H4 (cell line): ENCODE data around the gene RAB11FIP4. TPM values are rescaled to one million over a fixed set of nuclear protein-coding genes. Genes with fewer than 3 reads are reported as not detected.

Experiments used
- DNase-seq: peaks from one replicate; pipeline ENCODE4 v3.0.0-alpha.2; 2015; ENCODE audit warnings: low spot score
- total RNA-seq: library from RNA; depleted of rRNA; stranded (reverse); fragments of >200 nt; shearing (Covaris generic); gene quantifications from 2 replicates; pipeline ENCODE4 v1.2.3, GENCODE V29; 2014

RAB11FIP4 gene
- total RNA-seq, 1 experiment from 2014 or later, result 4.8 TPM

DNA sequence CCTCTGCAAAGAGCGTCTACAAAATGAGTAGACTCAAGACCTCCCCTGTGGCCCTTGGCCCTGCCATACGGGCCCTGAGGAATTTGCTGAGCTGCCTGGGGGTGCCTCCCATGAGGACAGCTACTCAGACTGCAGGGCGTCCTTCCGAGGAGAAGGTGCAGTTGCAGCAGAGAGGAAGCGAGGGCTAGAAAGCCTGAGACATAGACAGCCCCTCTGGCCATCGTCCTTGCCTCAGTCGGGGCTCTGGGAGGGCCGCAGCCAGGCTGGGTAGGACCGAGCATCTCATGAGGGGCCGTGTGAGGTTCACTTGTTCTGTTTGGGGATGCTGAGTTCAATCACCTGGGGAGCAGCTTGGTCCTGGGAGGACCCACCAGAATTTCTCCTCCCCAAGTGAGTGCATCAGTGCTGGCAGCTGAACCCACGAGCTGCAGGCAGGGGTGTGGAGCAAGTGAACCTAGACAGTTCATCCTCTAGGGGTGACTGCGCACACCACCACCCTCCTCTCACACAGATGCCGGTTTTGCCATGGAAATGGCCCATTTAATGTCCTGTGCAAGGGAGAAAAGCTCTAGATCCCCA is 20.3 kb downstream of the RAB11FIP4 start:
- DNase-seq, result no peak

DNA sequence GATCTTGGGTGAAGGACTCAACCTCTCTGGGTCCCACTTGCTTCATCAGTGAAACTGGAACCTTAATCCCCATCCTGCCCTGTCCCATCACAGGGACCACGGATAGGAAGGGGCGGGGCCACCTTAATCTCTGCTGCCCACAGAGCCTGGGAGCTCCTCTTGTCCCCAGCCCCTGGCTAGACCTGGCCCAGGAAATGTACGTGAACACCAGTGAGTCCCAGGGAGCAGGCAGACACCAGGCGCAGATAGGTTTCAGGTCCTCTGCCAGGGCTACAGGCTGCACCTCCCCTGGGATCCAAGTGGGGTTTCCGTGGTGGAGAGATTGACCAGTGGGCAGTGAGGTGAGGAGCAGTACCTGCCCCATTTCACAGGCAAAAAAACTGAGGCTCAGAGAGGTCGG is 21.0 kb downstream of the RAB11FIP4 start:
- DNase-seq, result no peak

DNA sequence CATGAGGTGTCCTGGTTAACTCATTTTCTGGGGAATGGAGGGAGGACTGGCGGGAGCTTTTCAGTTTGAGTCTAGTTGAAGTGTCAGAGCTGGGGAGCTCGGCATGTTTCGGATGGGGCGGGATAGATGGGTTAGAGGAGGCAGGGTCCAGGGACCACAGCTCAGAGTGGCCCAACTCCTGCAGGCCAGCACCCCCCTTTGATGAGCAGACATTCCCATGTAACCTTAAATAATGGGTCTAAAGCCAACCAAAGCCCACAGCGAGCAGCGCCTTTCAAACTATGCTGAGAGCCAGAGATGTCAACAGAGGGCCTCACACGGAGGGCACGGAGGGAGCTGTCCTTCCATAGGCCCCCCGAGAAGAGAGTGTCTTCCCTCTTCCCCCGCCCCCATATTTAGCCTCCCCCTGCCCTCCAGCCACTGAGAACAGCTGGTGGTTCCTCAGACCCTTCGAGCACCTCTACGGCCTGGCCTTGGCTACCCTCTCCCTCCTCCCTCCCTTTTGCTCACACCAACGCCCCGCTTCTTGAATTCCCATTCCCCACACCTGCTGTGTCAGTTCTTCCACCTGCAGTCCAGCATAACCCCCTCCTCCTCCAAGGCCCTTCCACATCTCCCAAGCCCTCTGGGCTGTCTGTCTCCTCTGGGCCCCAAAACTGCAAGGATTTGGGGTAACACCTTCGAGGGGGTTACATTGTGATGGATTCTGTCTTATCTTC is 21.8 kb downstream of the RAB11FIP4 start:
- DNase-seq, result no peak

DNA sequence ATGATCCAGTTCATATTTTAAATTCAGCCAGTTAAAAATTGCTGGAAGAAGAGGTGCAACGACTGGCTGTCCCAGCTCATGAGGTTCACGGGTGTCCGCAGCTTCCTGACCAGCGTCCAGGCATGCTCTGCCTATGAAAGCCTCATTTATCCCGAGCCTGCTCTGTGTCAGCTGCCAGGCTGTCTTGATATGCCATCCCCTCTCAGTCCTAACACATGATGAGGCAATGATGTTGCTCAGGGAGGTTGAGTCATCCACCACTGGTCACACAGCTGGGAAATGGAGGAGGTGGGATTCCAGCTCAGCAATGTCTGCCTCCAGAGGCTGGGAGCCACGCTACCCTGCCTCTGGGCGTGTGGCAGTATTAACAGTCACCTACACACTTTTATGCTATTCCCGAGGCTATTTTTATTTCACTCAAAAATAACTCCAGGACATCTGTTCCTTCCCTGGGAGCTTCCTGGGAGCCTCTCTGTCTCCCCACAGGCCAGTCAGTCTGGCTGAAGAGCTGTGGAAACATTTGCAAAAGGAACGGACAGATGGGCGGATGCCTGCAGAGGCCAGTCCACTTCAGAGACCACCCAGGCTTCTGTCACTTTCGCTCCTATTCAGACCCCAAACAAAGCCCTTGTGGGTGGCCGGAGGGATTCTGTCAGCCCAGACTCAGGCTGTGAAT is 22.5 kb downstream of the RAB11FIP4 start:
- DNase-seq, result no peak

DNA sequence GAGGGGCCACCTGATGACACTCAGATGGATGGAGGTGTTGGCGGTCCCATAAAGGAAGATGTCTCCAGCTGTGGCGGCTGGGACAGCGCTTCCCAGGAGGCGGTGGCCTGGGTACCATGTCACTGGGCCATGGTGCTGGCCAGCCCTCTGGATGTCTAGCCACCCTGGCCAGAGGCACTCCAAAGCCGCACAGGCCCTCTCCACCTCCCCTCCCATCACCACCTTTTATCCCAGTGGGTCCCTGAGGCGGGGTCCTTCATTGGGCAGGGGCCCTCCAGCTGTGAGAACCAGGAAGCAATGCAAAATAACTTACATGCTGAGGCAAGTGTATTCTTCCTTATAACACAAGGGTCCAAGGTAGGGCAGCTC is 23.1 kb downstream of the RAB11FIP4 start:
- DNase-seq, result no peak

DNA sequence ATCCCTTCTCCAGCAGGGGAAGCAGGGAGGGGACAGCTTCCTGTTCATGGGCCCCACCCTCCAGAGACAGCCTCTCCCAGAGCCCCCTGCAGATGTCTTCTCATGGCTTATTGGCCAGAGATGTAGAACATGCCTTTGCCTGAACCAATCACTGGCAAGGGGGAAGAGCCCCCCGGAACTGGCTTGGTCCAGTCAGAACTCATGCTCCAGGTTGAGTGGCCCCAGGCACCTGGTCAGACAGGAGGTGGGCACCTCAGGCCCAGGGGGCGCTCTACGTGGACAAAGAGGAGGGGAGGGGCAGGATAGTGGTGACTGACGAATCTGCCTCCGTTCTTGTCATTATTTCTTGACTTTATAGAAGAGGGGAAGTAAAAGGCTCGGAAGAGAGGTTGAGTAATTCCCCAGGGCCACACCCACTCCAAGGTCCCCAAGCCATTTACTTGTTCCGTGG is 23.6 kb downstream of the RAB11FIP4 start:
- no peak for DNase-seq

DNA sequence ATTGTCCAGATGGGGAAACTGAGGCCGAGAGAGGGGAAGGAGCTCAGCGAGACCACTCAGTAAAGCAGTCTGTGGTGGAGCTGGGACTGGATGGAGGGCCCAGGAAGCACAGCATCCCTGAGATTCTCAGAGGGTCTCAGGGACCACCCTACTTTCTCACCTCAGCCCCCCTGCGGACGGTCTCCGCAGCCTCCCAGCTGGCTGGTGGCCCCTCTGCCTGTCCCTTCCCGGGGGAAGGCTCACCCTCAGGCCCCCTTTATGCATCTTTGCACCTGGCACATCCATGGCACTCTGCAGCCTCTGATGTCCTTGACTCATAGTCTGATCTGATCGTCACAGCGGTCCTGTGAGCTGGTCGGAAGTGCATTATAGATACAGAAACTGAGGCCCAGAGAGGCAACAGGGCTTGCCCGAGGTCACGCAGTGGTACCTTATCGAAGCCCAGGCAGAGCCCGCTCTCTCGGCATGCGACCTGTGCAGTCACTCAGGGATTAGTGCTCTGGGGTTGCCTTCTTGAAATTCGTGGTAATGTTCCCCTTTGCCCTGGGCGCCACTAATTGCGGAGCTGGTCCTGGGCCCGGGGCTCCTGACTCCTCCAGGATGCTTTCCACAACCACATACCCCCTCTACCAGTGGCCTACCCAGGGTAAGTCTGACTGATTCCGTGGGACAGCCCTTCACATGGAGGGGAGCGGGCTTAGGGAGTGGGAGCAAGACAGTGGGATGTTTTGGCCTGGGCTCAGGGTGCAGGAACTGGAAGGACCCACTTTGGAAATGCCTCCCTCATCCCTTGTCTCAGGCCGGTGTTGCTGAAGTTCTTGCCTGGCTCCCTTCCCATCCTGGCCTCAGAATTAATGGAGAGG is 24.4 kb downstream of the RAB11FIP4 start:
- no peak for DNase-seq

DNA sequence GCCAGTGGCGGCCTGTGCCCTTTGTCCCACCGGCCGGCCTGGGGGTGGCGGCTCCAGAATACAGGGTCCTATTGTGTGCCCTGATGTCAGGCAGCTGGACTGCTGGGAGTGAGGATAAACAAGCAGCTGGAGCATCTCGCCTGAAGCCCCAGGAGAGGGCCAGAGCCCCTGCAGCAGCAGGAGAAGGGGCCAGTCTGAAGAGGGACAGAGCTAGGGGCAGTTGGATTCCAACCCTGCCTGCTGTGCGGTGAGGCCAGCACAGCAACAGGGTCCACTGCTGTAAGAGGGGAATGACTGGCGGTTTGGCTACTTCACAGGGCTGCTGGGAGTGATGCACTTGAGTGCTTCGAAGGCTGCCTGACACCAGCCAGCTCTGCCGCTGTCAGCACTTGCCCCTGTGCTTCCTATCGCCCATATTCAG is 25.0 kb downstream of the RAB11FIP4 start:
- DNase-seq, result no peak

DNA sequence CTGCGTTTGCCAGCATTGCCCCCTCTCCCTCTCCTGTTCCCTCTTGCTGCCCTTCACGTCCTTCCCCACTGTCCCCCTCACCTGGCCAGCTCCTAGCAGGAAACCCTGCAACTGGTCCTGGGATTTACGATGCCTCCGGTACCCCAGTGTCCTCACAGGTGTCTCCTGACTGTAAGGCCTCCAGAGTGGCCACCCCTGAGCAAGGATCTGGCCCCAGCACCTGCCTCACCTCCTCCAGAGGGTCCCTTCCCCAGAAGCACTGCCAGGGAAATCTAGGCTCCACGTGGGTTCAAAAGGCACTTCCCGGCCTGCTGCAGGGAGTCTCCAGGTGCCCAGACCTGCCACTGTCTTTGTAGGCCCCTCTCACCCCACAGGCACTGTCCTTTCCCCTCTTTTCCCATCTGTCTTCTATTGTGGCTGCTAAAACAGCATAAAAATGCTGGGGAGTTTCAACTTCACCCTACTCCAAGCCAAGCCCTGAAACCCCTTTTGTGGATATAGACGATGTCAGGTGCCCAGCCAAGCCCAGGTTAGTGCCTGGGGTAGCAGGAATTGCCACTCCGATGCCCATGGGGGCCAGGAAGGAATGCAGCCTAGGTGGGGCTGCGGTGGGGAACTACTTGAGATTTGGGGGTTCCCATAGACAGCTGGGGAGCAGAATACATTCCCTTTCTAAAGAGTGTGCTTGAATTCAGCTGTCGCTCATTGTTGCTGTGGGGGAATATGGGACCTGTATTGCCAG is 25.7 kb downstream of the RAB11FIP4 start:
- DNase-seq, result no peak

DNA sequence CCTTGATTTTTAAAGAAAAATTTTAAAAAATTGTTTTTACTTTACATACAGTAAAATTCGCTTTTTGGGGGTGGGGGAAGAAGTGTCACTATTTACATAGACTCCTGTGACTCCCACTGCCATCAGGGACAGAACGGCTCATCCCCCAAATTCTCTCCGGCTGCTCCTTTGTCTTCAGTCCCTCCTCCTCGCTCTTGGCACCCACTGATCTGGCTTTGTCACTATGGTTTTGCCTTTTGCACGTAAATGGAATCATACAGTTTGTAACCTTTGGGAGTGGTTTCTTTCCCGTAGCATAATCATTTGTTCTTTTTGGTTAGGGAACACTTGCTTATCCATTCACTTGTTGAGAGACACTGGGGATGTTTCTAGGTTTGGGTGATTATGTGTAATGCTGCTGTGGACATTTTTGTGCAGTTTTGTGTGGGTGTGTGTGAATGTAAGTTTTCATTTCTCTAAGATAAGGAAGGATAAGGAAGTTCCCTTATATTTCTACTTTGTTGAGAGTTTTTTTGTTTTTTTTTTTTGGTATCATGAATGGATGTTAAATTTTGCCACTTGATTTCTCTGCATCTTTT is 27.4 kb downstream of the RAB11FIP4 start:
- no peak for DNase-seq

DNA sequence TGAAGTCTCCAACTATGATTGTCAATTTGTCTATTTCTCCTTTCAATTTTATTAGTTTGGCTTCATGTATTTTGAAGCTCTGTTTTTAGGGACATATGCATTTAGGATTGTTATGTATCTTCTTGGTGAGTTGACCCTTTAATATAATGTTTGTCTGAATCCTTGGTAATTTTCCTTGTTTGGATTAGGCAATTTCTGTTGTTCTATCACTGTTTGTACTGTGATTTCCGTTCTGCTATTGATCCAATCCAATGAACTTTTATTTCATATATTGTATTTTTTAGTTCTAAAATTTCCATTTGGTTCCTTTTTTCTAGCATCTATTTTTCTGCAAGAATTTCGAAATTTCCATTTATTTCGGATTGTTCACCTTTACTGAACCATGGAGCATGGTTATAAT is 31.0 kb downstream of the RAB11FIP4 start:
- no peak for DNase-seq

DNA sequence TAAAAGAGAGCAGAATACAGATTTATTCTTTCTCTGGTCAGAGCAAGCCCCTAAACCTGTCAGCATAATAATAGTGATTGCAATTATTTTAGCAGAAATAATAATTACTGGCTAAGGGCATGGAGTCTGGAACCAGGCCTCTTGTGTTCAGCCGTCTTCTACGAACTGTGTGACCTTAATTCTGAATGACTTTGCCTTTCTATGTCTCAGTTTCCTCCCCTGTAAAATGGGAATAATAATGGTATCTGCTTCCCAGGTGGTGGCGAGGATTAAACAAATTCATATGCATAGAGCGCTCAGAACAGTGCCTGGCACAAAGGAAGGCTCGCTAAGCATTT is 33.4 kb downstream of the RAB11FIP4 start:
- no peak for DNase-seq

DNA sequence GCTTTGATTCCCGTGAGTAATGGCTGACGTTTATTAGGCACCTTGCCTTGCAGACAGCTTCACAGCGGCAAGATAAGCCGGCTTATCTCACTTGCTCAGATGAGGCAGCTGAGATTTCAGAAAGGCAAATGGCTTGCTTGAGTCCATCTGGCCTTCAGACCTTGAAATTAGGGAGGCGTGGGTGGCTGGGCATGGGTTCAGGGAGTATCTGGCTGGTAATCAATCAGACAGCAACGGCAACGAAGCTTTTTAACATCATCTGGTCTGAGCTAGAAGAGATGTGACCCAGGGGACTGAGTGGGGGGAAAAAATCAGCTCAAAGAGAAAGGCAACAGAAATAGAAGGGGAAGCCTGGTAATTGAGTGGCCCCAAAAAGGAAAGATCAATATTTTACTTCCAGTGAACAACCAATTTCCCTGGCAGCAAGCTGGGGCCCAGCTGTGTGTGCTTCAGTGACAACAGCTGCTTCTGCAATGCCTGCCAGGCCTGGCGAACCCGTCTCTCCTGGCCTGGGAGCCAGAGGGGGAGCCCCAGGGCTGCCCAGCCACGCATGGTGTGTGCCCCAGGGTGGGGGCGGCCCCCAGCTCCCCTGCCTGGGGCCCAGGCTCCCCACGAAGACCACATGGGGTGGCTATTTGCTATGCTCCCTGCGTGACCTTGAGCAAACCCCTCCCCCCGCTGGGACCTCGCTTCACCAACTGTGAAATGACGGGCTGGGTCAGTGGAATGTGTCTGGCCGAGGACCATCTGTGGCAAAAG is 34.0 kb downstream of the RAB11FIP4 start:
- no peak for DNase-seq

DNA sequence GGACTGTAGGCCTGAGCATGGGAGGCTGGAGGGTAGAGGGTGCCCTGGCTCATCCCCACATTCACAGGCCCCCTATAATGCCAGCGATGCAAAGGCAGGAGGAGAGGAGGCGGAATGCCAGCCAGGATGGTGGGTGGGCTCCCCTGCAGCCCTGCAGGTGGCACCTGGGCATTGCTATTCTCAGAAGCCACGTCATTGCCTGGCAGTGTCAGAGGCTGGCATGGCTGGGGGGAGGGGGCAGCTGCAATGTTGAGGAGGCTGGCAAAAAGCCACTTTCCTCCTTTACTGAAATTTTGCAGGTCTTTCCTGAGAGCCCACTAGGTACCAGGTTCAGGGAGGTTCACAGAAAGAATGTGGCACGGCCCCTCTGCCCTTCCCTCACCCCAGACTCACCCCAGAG is 36.2 kb downstream of the RAB11FIP4 start:
- no peak for DNase-seq

DNA sequence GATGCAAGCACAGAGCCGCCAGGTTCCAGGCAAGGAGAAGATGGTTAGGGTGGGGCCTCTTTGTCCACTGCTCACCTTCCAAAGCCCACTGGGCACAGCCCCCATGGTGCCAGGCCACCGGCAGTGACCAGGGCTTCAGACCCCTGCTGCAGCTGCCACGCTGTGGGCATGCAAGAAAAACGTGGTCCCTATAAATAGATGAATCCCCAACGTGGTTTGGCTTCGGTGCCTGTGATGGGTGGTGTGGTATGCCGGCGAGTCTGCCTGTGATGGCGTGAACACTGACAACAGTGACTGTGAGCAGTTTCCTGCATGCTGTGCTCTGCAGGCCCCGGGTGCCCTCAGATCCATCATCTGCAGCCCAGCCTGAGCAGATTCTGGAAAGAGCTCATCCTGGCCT is 36.6 kb downstream of the RAB11FIP4 start:
- no peak for DNase-seq

DNA sequence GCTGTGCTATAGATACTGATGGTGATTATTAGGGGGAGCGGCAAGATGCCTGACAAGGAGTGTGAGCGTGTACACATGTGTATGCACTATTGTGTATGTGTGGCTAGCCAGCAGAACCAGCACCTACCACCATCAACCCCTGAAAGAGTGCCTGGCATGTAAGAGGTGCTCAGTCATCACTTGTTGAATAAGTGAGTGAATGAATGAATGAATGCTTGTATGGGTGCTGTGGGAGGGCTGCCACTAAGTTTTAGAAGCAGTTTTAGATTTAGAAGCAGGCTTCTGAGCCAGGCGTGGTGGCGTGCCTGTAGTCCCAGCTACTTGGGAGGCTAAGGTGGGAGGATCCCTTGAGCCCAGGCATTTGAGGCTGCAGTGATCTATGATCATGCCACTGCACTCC is 37.0 kb downstream of the RAB11FIP4 start:
- DNase-seq, result no peak

DNA sequence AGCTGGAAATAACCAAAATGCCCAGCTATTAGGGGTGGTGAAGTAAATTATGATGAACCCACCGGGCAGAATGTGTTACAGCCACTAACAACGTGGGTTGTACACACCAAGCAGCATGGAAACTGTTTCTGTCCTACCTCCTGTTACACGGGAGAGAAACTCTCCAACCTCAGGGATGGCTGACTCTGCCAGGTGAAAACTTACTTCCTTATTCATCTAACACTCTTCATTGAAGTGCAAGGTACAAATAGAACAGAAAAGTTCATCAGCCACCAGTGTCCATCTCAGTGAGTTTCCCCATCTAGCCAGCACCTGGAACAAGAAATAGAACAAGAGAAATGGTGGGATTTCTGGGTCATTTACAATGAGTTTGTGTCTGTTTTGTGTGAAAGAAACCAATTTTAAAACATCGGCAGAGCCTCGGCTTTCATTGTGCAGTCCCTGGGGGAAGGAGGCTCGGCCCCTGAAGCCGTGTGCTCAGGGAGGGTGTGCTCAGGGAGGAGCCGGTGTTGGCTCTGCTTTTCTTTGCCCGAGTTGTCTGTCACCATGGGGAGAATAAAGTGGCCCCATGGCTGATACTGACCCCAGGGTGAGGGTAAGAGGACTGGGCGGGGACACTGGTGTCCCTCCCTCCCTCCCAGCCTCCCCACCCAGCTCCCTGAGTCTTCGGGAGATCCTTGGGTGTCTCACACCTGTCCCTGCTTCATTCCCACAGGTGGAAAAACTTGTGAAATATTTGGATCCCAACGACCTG is 39.8 kb downstream of the RAB11FIP4 start:
- no peak for DNase-seq

DNA sequence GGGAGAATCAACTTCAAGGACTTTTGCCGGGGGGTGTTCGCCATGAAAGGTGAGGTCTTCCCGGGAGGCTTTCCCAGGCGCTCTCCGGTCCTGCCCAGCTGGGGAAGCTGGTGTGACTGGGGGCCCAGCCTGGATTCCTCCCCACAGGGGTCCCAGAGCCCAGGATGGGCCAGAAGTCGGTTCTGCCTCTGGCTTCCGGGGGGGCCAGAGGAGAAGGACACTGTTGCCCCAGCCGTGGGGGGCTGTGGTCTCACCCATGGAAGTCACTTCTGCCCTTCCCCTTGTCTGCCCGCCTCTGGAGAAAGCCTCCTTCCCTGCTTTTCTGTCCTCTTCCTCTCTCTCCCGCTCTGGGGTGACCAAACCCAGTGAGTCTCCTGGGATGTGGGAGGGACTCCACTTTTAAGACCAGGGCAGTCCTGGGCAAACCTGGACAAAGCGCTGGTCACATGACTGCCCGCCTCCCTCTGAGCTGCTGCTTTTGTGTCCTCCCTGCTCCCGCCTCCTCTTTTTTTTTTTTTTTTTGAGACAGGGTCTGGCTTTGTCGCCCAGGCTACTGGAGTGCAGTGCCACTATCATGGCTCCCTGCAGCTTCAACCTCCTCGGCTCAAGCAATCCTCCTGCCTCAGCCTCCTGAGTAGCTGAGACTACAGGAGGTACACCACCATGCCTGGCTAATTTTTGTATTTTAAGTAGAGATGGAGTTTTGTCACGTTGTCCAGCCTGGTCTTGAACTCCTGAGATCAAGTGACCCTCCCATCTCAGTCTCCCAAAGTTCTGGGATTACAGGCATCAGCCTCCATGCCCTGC is 40.6 kb downstream of the RAB11FIP4 start:
- no peak for DNase-seq
